Glutamatergic neuron (in vitro differentiated cells): ENCODE measurements around the gene SPI1. TPM values are rescaled to one million over a fixed set of nuclear protein-coding genes. Genes with fewer than 3 reads are reported as not detected.

Source experiments
- DNase-seq: peaks from one replicate; pipeline ENCODE4 v3.0.0; 2022
- H3K27ac Mint-ChIP-seq: one replicate; pipeline ENCODE4 v1.8.0; 2020; ENCODE audit warnings: mild to moderate bottlenecking, mixed read lengths, inconsistent platforms; ENCODE audit not compliant: unreplicated experiment
- H3K27me3 Mint-ChIP-seq: one replicate; pipeline ENCODE4 v1.8.0; 2020; ENCODE audit warnings: mild to moderate bottlenecking, moderate library complexity, mixed read lengths, inconsistent platforms; ENCODE audit not compliant: unreplicated experiment
- H3K36me3 Mint-ChIP-seq: one replicate; pipeline ENCODE4 v1.8.0; 2020; ENCODE audit warnings: mild to moderate bottlenecking, mixed read lengths, inconsistent platforms; ENCODE audit not compliant: unreplicated experiment
- H3K4me1 Mint-ChIP-seq: one replicate; pipeline ENCODE4 v1.8.0; 2020; ENCODE audit warnings: mild to moderate bottlenecking, low read depth, mixed read lengths, inconsistent platforms; ENCODE audit not compliant: unreplicated experiment
- H3K4me3 Mint-ChIP-seq: one replicate; pipeline ENCODE4 v1.8.0; 2020; ENCODE audit warnings: mild to moderate bottlenecking, mixed read lengths, inconsistent platforms; ENCODE audit not compliant: unreplicated experiment
- H3K9me3 Mint-ChIP-seq: one replicate; pipeline ENCODE4 v1.8.0; 2020; ENCODE audit warnings: mild to moderate bottlenecking, moderate library complexity, mixed read lengths, inconsistent platforms; ENCODE audit not compliant: unreplicated experiment
- CTCF ChIP-seq: fragments of 200-600 bp; sonication (generic); IDR thresholded peaks from one replicate; pipeline ENCODE4 v1.5.0; 2021; ENCODE audit not compliant: partially characterized antibody, unreplicated experiment
- total RNA-seq: library from RNA; stranded (reverse); fragmentation: NEBNext Ultra II Directional; extraction: Animal tissue kit (Norgen Biotek cat#: 25700); gene quantifications from one replicate; pipeline ENCODE4 v1.2.1, GENCODE V29; 2021; ENCODE audit not compliant: unreplicated experiment

SPI1 gene
- total RNA-seq, 1 donor from 2014 or later: not detected

GRCh38 chr11:47331454-47332302 is 46.7 kb downstream of the SPI1 start:
- Mint-ChIP-seq H3K36me3 (no peaks in the 10 kb centered on the region), H3K27ac (no peak overlapping the region), H3K4me3 (no peak overlapping the region), H3K9me3 (peaks cover 1% of the 10 kb centered on the region), H3K4me1 (peaks cover 6% of the 10 kb centered on the region), H3K27me3 (no peaks in the 10 kb centered on the region)
- DNase-seq: no peak
- TF ChIP-seq CTCF: no peak

DNA sequence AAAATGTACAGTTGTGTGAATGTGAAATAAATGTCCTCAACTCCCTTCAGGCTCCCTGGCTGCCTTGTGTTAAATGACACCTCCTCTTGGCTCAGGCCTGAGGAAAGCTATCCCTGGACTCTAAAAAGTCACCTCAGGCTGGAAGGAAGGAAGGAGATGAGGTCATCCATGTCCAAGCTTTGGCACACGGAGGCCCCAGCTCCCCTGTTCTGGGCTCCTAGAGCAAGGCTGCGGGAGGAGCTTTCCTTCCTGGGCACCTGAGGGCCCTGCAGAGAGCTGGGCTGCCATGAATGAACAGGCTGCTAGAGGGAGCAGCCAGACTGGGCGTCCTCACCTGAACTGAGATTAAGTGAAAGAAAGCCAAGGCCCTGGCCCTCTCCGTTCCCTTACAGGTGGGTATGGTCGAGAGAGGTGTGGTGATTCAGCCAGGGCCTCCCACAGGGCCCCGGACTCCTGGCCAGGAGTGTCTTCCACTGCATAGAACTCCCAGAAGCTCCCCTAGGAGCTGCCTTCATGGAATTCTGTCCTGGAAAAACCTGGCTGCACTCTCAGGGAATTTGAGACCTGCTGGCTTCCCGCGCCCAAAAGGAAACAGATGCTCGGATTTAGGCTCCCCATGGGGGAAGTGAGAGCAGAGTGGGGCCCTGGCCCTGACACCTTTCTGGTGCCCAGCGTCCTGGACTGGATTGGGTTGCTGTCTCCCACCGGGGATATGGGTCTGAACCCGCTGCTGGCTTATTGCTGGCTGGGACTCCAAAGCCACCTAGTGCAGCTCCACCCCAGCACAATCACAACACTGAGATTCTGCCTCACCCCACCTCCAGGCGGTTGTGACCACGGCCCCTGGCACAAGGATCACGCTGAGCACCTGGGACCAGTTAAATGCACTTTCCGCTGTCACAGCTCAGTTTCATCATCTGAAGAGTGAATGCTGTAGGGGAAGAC is 48.1 kb downstream of the SPI1 start:
- DNase-seq: no peak
- TF ChIP-seq CTCF: no peak
- Mint-ChIP-seq H3K36me3 (no peaks in the 10 kb centered on the region), H3K27me3 (no peaks in the 10 kb centered on the region), H3K27ac (no peak overlapping the region), H3K9me3 (peaks cover 1% of the 10 kb centered on the region), H3K4me3 (no peak overlapping the region), H3K4me1 (peaks cover 6% of the 10 kb centered on the region)

DNA sequence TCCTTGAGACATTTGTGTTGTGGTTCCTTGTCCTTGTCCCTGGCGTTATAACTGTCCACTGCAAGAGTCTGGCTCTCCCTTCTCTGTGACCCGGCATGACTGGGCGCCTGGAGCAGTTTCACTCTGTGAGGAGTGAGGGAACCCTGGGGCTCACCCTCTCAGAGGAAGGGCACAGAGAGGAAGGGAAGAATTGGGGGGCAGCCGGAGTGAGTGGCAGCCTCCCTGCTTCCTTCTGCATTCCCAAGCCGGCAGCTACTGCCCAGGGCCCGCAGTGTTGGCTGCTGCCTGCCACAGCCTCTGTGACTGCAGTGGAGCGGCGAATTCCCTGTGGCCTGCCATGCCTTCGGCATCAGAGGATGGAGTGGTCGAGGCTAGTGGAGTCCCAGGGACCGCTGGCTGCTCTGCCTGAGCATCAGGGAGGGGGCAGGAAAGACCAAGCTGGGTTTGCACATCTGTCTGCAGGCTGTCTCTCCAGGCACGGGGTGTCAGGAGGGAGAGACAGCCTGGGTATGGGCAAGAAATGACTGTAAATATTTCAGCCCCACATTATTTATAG is 48.8 kb downstream of the SPI1 start:
- H3K9me3 Mint-ChIP-seq: peaks cover 1% of the 10 kb centered on the region
- H3K27ac Mint-ChIP-seq: no peak overlapping the region
- H3K4me3 Mint-ChIP-seq: no peak overlapping the region
- H3K36me3 Mint-ChIP-seq: peaks cover 6% of the 10 kb centered on the region
- DNase-seq: peak; percentile 48
- H3K27me3 Mint-ChIP-seq: no peaks in the 10 kb centered on the region
- TF ChIP-seq CTCF: no peak
- peaks cover 11% of the 10 kb centered on the region for H3K4me1 Mint-ChIP-seq

DNA sequence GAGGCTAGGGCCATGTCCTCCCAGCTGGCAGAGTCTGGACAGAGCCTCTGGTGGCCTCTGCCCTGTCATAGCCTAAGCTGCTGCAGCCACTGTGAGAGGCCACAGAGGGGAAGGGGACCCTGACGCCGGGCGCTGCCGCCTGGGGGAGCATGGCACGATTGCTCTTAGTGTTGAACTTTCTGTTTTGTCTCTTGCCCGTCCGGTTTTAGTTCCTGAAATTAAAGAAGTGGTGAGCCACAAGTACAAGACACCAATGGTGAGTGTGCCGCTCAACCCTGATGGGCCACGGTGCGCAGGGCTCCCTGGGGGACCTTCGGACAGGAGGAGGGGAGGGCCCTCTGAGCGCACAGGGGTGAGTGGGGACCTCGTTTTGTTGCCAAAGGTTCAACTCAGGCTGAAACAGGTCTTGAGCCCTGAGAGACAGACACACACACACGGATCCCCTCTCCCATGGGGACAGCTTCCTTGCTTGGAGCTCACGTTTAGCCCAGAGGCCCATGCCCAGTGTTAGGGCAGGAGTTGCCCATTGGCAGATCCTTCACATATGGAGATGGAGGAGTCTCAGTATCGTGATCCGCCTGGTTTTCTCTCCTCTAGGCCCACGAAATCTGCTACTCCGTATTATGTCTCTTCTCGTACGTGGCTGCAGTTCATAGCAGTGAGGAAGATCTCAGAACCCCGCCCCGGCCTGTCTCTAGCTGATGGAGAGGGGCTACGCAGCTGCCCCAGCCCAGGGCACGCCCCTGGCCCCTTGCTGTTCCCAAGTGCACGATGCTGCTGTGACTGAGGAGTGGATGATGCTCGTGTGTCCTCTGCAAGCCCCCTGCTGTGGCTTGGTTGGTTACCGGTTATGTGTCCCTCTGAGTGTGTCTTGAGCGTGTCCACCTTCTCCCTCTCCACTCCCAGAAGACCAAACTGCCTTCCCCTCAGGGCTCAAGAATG is 49.6 kb downstream of the SPI1 start:
- DNase-seq: no peak
- no peak for TF ChIP-seq CTCF
- Mint-ChIP-seq H3K4me1 (peaks cover 11% of the 10 kb centered on the region), H3K4me3 (no peak overlapping the region), H3K27me3 (no peaks in the 10 kb centered on the region), H3K9me3 (peaks cover 1% of the 10 kb centered on the region), H3K36me3 (peaks cover 6% of the 10 kb centered on the region), H3K27ac (no peak overlapping the region)
